Neural crest cell (in vitro differentiated cells): ENCODE data around the gene CYP26B1. TPM values are rescaled to one million over a fixed set of nuclear protein-coding genes. Genes with fewer than 3 reads are reported as not detected.

Experiments
- DNase-seq: peaks from one replicate; pipeline ENCODE4 v3.0.0; 2021; ENCODE audit warnings: low read depth, mixed read lengths, low spot score
- H3K27ac Mint-ChIP-seq: one replicate; pipeline ENCODE4 v1.8.0; 2021; ENCODE audit warnings: mild to moderate bottlenecking, mixed read lengths; ENCODE audit not compliant: unreplicated experiment
- H3K27me3 Mint-ChIP-seq: 2 replicates; pipeline ENCODE4 v1.8.0; 2021; ENCODE audit warnings: low read depth, mild to moderate bottlenecking, mixed read lengths
- H3K36me3 Mint-ChIP-seq: 2 replicates; pipeline ENCODE4 v1.8.0; 2021; ENCODE audit warnings: low read depth, mild to moderate bottlenecking, mixed read lengths
- H3K4me1 Mint-ChIP-seq: 2 replicates; pipeline ENCODE4 v1.8.0; 2021; ENCODE audit warnings: mixed read lengths
- H3K4me3 Mint-ChIP-seq: one replicate; pipeline ENCODE4 v1.8.0; 2021; ENCODE audit warnings: mild to moderate bottlenecking, mixed read lengths
- H3K9me3 Mint-ChIP-seq: 2 replicates; pipeline ENCODE4 v1.8.0; 2021; ENCODE audit warnings: mixed read lengths
- long read RNA-seq: library from polyadenylated mRNA; unstranded; transcript quantifications from one replicate; pipeline ENCODE4 v2.0.0, GENCODE V29; 2020
- total RNA-seq: library from RNA; stranded (reverse); gene quantifications from 2 replicates; pipeline ENCODE4 v1.2.1, GENCODE V29; 2021
- TF ChIP-seq, protein P1 (sequence below): fragments of 200-600 bp; sonication (generic); conservative IDR thresholded peaks from 2 replicates; pipeline ENCODE4 v1.5.0; 2021; ENCODE audit warnings: antibody characterized with exemption, mild to moderate bottlenecking

The CYP26B1 gene, protein sequence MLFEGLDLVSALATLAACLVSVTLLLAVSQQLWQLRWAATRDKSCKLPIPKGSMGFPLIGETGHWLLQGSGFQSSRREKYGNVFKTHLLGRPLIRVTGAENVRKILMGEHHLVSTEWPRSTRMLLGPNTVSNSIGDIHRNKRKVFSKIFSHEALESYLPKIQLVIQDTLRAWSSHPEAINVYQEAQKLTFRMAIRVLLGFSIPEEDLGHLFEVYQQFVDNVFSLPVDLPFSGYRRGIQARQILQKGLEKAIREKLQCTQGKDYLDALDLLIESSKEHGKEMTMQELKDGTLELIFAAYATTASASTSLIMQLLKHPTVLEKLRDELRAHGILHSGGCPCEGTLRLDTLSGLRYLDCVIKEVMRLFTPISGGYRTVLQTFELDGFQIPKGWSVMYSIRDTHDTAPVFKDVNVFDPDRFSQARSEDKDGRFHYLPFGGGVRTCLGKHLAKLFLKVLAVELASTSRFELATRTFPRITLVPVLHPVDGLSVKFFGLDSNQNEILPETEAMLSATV
- 15.4 and 16.4 TPM in 2 replicates for total RNA-seq
- long read RNA-seq: 0 reads

DNA sequence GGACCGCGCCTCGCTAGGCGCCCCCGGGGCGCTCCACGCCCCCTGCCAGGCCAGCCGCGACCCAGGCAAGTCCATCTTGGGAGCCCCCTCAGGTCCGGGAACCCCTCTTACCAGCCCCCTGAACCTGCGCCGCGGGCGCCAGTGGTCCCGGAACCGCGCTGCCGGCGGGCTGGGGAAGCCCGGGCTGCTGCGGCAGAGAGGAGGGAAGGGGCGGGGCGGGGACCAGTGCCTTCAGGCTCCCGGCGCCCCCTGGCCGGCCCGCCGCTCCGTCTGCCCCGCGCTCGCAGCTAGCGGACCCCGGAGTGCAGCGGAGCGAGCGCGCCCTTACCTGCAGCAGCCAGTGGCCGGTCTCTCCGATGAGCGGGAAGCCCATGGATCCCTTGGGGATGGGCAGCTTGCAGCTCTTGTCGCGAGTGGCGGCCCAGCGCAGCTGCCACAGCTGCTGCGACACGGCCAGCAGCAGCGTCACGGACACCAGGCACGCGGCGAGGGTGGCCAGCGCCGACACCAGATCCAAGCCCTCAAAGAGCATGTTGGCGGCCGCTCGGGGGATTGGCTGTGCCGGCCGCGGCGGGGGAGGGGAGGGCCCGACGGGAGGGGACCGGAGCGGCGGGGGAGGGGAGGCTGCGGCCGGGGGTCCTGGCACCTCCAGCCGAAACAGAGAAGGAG is at the start of gene CYP26B1:
TSS of gene CYP26B1 (minus strand) at position 560 of the 669 bp plus-strand sequence. CDS start at position 532, 28 bp downstream.
- Mint-ChIP-seq H3K36me3 (no peaks in the 10 kb centered on the region), H3K9me3 (no peaks in the 10 kb centered on the region), H3K27me3 (peaks cover 89% of the 10 kb centered on the region), H3K27ac (peak within 1 kb of the TSS; percentile 90), H3K4me3 (peak within 1 kb of the TSS; percentile 91), H3K4me1 (peaks cover 60% of the 10 kb centered on the region)
- DNase-seq: no peak
- TF ChIP-seq, protein P1, sequence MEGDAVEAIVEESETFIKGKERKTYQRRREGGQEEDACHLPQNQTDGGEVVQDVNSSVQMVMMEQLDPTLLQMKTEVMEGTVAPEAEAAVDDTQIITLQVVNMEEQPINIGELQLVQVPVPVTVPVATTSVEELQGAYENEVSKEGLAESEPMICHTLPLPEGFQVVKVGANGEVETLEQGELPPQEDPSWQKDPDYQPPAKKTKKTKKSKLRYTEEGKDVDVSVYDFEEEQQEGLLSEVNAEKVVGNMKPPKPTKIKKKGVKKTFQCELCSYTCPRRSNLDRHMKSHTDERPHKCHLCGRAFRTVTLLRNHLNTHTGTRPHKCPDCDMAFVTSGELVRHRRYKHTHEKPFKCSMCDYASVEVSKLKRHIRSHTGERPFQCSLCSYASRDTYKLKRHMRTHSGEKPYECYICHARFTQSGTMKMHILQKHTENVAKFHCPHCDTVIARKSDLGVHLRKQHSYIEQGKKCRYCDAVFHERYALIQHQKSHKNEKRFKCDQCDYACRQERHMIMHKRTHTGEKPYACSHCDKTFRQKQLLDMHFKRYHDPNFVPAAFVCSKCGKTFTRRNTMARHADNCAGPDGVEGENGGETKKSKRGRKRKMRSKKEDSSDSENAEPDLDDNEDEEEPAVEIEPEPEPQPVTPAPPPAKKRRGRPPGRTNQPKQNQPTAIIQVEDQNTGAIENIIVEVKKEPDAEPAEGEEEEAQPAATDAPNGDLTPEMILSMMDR: no peak

DNA sequence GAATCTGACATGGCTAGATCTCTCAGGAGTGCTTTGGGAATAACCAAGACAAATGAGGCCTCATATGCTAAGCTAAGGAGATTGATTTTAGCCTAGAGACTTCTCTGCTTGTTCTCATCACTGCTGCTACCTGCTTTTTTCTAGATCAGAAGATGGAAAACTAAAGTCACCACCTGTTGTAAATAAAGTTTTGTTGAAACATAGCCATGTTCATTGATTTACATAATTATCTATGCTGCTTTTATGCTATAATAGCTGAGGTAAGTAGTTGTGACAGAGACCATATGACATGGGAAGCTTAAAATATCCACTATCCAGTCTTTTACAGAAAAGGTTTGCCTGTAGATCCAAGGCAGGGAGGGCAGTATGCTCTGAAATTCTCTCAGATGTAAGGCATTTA is 46.1 kb upstream of the CYP26B1 start:
- Mint-ChIP-seq H3K4me1 (peaks cover 8% of the 10 kb centered on the region), H3K27ac (no peak overlapping the region), H3K9me3 (no peaks in the 10 kb centered on the region), H3K27me3 (no peaks in the 10 kb centered on the region), H3K36me3 (no peaks in the 10 kb centered on the region), H3K4me3 (no peak overlapping the region)
- no peak for DNase-seq
- TF ChIP-seq, protein P1: no peak

- Mint-ChIP-seq H3K4me1 (peaks cover 8% of the 10 kb centered on the region), H3K4me3 (no peak overlapping the region), H3K27ac (no peak overlapping the region), H3K27me3 (no peaks in the 10 kb centered on the region), H3K36me3 (no peaks in the 10 kb centered on the region), H3K9me3 (no peaks in the 10 kb centered on the region)
- TF ChIP-seq, protein P1: no peak
- DNase-seq: no peak
Measured at GRCh38 chr2:72191441-72191840, 43.8 kb upstream of the CYP26B1 start.

- H3K4me3 Mint-ChIP-seq: no peak overlapping the region
- H3K27me3 Mint-ChIP-seq: no peaks in the 10 kb centered on the region
- DNase-seq: no peak
- H3K9me3 Mint-ChIP-seq: peaks cover 2% of the 10 kb centered on the region
- no peak overlapping the region for H3K27ac Mint-ChIP-seq
- no peaks in the 10 kb centered on the region for H3K4me1 Mint-ChIP-seq
- peaks cover 3% of the 10 kb centered on the region for H3K36me3 Mint-ChIP-seq
- TF ChIP-seq, protein P1: no peak
Measured at GRCh38 chr2:72185206-72185605, 37.5 kb upstream of the CYP26B1 start.

- no peak overlapping the region for H3K4me3 Mint-ChIP-seq
- TF ChIP-seq, protein P1: no peak
- no peaks in the 10 kb centered on the region for H3K4me1 Mint-ChIP-seq
- no peaks in the 10 kb centered on the region for H3K27me3 Mint-ChIP-seq
- no peak overlapping the region for H3K27ac Mint-ChIP-seq
- H3K9me3 Mint-ChIP-seq: peaks cover 2% of the 10 kb centered on the region
- no peak for DNase-seq
- H3K36me3 Mint-ChIP-seq: peaks cover 13% of the 10 kb centered on the region
Measured at GRCh38 chr2:72183466-72183865, 35.8 kb upstream of the CYP26B1 start.
